GM18867 (cell line): ENCODE results near the gene MBTPS1.

Source experiments
- ATAC-seq: cut with Tn5 transposase; IDR thresholded peaks from one replicate; pipeline ENCODE4 v1.9.1; 2021; ENCODE audit warnings: mild to moderate bottlenecking, moderate library complexity; ENCODE audit not compliant: unreplicated experiment

The MBTPS1 gene

GRCh38 chr16:84104231-84104630 lies 12.5 kb downstream of the MBTPS1 start:
- no peak for ATAC-seq

GRCh38 chr16:84103678-84104077 lies 13.1 kb downstream of the MBTPS1 start:
- no peak for ATAC-seq

- ATAC-seq = no peak
Measured at GRCh38 chr16:84098939-84099338, 17.8 kb downstream of the MBTPS1 start.

GRCh38 chr16:84096447-84097005 lies 20.2 kb downstream of the MBTPS1 start:
- ATAC-seq = no peak

- no peak for ATAC-seq
Measured at GRCh38 chr16:84095466-84095865, 21.3 kb downstream of the MBTPS1 start.

- no peak for ATAC-seq
Measured at GRCh38 chr16:84093879-84094270, 22.9 kb downstream of the MBTPS1 start.

GRCh38 chr16:84093120-84093878 lies 23.4 kb downstream of the MBTPS1 start:
- ATAC-seq = no peak

- no peak for ATAC-seq
Measured at GRCh38 chr16:84091460-84091859, 25.3 kb downstream of the MBTPS1 start.

GRCh38 chr16:84090211-84090610 lies 26.5 kb downstream of the MBTPS1 start:
- ATAC-seq = no peak

- peak; percentile 83 for ATAC-seq
Measured at GRCh38 chr16:84088695-84089395, 27.9 kb downstream of the MBTPS1 start.

GRCh38 chr16:84087466-84088151 lies 29.1 kb downstream of the MBTPS1 start:
- ATAC-seq = no peak

GRCh38 chr16:84087001-84087400 lies 29.7 kb downstream of the MBTPS1 start:
- no peak for ATAC-seq

- no peak for ATAC-seq
Measured at GRCh38 chr16:84086341-84086740, 30.4 kb downstream of the MBTPS1 start.

- ATAC-seq = no peak
Measured at GRCh38 chr16:84085773-84086172, 31.0 kb downstream of the MBTPS1 start.

GRCh38 chr16:84085271-84085667 lies 31.5 kb downstream of the MBTPS1 start:
- ATAC-seq = no peak

GRCh38 chr16:84084570-84085270 lies 32.0 kb downstream of the MBTPS1 start:
- ATAC-seq = peak; percentile 52

- ATAC-seq = no peak
Measured at GRCh38 chr16:84082835-84083569, 33.7 kb downstream of the MBTPS1 start.

GRCh38 chr16:84082110-84082509 lies 34.6 kb downstream of the MBTPS1 start:
- no peak for ATAC-seq

- no peak for ATAC-seq
Measured at GRCh38 chr16:84081446-84081989, 35.2 kb downstream of the MBTPS1 start.

GRCh38 chr16:84080813-84081212 lies 35.9 kb downstream of the MBTPS1 start:
- no peak for ATAC-seq
